CD4-positive, alpha-beta T cell (primary cell): ENCODE data around the gene MPDZ. TPM values are rescaled to one million over a fixed set of nuclear protein-coding genes. Genes with fewer than 3 reads are reported as not detected.

ENCODE experiments used
- ATAC-seq: fragments of 200-7000 bp; cut with Tn5 transposase; one replicate; pipeline ENCODE4 v1.10.0; 2022; ENCODE audit warnings: mild to moderate bottlenecking; ENCODE audit not compliant: poor library complexity
- CTCF ChIA-PET: fragments of 350-600 bp; sonication (Branson Sonifier 250); formaldehyde crosslinking; loops from one replicate; lab custom pipeline; 2021; ENCODE audit warnings: antibody characterized with exemption, inconsistent platforms; lab: Charles Lee
- POLR2A ChIA-PET: fragments of 350-600 bp; sonication (Branson Sonifier 250); formaldehyde crosslinking; loops from one replicate; lab custom pipeline; 2021; ENCODE audit warnings: antibody characterized with exemption, inconsistent platforms; lab: Charles Lee
- DNase-seq, 14 experiments: peaks; one replicate each; pipeline ENCODE4 v3.0.0-alpha.2; 2013 to 2020; ENCODE audit warnings: mixed read lengths in 2 of 14
- H3K27ac ChIP-seq, 2 donors: one replicate each; pipeline versions ENCODE4 v1.5.1 to v1.7.0; 2013; ENCODE audit warnings: low read length in 2 of 2, low read depth in 1 of 2, mild to moderate bottlenecking in 1 of 2
- H3K27me3 ChIP-seq, 2 experiments: 1 replicate in 1 of 2; 2 replicates in 1 of 2; pipeline versions ENCODE4 v1.6.1 to v1.7.0; 2013; ENCODE audit warnings: low read length in 2 of 2, control low read depth in 1 of 2, mild to moderate bottlenecking in 1 of 2, moderate library complexity in 1 of 2; ENCODE audit not compliant: insufficient read depth in 2 of 2, control insufficient read depth in 1 of 2
- H3K36me3 ChIP-seq: one replicate; pipeline ENCODE4 v1.6.1; 2013; ENCODE audit warnings: low read length, control low read depth; ENCODE audit not compliant: insufficient read depth
- H3K4me1 ChIP-seq: one replicate; pipeline ENCODE4 v1.6.1; 2013; ENCODE audit warnings: low read length, control low read depth; ENCODE audit not compliant: insufficient read depth
- H3K4me3 ChIP-seq: one replicate; pipeline ENCODE4 v1.5.1; 2013; ENCODE audit warnings: mild to moderate bottlenecking, low read length, moderate library complexity
- H3K9me3 ChIP-seq, 2 experiments: 1 replicate in 1 of 2; 2 replicates in 1 of 2; pipeline versions ENCODE4 v1.6.1 to v1.7.0; 2013; ENCODE audit warnings: low read length in 2 of 2, mild to moderate bottlenecking in 2 of 2, control low read depth in 1 of 2, moderate library complexity in 1 of 2; ENCODE audit not compliant: control insufficient read depth in 1 of 2, insufficient read depth in 1 of 2
- H3K27ac Mint-ChIP-seq: one replicate; pipeline ENCODE4 v1.8.0; 2020; ENCODE audit warnings: mixed read lengths
- H3K27me3 Mint-ChIP-seq: one replicate; pipeline ENCODE4 v1.8.0; 2021; ENCODE audit warnings: mixed read lengths
- H3K36me3 Mint-ChIP-seq: one replicate; pipeline ENCODE4 v1.8.0; 2021; ENCODE audit warnings: low read depth, mixed read lengths
- H3K4me1 Mint-ChIP-seq: one replicate; pipeline ENCODE4 v1.8.0; 2021; ENCODE audit warnings: low read depth, mixed read lengths
- H3K4me3 Mint-ChIP-seq: one replicate; pipeline ENCODE4 v1.8.0; 2020; ENCODE audit warnings: mild to moderate bottlenecking, mixed read lengths
- H3K9me3 Mint-ChIP-seq: one replicate; pipeline ENCODE4 v1.8.0; 2020; ENCODE audit warnings: mixed read lengths
- intact Hi-C, 2 experiments: fragments of 100-400 bp; cut with DNase I in 1 of 2; cut with micrococcal nuclease in 1 of 2; formaldehyde crosslinking; loops; one replicate each; pipeline versions ENCODE4 v1.15.1 to v1.9.0; 2023 to 2025; cut with DNase I, micrococcal nuclease
- total RNA-seq, 174 experiments: library from RNA in 2 of 174; stranded (reverse) in 2 of 174; gene quantifications; one replicate each; pipeline ENCODE4 v1.2.3 and lab custom pipeline; 2021 to 2026
- TF ChIP-seq, protein P1 (sequence below): fragments of 200-600 bp; IDR thresholded peaks from one replicate; pipeline ENCODE4 v1.8.0; 2022; ENCODE audit warnings: antibody characterized with exemption, mild to moderate bottlenecking

Gene MPDZ
- total RNA-seq, 2 experiments from 2014 or later = not detected

DNA sequence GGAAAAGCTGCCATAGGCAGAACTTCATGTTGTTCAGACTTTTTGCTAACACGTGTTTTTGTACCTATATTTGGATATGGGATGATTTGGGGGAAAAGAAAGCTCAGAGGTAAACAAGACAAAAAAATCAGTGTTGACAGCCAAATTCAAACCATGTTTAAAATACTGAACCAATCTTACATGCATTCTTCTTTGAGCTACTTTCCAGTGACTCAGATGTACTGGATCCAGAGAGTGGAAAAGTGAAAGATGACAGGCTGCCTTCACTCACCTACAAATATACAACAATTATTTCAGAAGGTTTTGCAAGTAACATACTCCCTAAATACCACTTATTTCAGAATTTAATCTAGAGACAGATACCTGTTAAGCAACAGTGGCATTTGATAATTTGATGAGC is 165.7 kb downstream of the MPDZ start:
- CTCF ChIA-PET = no interaction called here
- peaks cover 0 to 4% of the 10 kb centered on the region in 2 experiments for H3K9me3 ChIP-seq

DNA sequence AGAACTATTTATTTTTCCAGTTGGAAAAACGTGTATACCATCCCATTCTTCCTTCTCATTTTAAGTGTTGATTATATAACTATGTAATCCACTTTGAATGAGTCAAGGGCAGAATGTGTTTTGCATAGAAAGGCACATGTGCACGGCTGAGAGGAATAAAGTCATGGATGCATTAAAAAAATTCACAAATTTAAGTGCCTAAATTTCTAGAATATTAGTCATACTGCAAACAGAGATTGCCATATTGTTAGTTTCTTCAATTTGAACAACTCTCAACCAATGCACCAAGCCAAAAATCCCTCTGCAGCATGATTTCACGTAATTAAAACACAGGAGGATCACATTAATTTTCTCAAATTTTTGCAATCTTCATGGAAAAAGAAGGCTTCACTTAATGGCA is 166.3 kb downstream of the MPDZ start:
- H3K9me3 Mint-ChIP-seq = peaks cover 5% of the 10 kb centered on the region
- H3K27me3 Mint-ChIP-seq = no peaks in the 10 kb centered on the region
- DNase-seq = no peak
- intact Hi-C loops = no loop called here
- ATAC-seq = no peak
- H3K27ac Mint-ChIP-seq = no peak overlapping the region
- no peaks in the 10 kb centered on the region for H3K36me3 Mint-ChIP-seq
- H3K4me3 Mint-ChIP-seq = no peak overlapping the region
- H3K4me1 Mint-ChIP-seq = no peaks in the 10 kb centered on the region
- H3K4me1 ChIP-seq = no peaks in the 10 kb centered on the region
- TF ChIP-seq, protein P1, sequence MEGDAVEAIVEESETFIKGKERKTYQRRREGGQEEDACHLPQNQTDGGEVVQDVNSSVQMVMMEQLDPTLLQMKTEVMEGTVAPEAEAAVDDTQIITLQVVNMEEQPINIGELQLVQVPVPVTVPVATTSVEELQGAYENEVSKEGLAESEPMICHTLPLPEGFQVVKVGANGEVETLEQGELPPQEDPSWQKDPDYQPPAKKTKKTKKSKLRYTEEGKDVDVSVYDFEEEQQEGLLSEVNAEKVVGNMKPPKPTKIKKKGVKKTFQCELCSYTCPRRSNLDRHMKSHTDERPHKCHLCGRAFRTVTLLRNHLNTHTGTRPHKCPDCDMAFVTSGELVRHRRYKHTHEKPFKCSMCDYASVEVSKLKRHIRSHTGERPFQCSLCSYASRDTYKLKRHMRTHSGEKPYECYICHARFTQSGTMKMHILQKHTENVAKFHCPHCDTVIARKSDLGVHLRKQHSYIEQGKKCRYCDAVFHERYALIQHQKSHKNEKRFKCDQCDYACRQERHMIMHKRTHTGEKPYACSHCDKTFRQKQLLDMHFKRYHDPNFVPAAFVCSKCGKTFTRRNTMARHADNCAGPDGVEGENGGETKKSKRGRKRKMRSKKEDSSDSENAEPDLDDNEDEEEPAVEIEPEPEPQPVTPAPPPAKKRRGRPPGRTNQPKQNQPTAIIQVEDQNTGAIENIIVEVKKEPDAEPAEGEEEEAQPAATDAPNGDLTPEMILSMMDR = no peak
- ChIA-PET POLR2A (no interaction called here), CTCF (no interaction called here)
- H3K4me3 ChIP-seq = no peak overlapping the region
- H3K27me3 ChIP-seq = no peaks in the 10 kb centered on the region
- no peaks in the 10 kb centered on the region for H3K36me3 ChIP-seq
- H3K9me3 ChIP-seq = peaks cover 0 to 4% of the 10 kb centered on the region in 2 experiments
- H3K27ac ChIP-seq = no peak overlapping the region

More for the DNA sequence above, 165.7 kb downstream of the MPDZ start:
- no peaks in the 10 kb centered on the region for H3K27me3 ChIP-seq
- H3K27ac ChIP-seq = no peak overlapping the region
- Mint-ChIP-seq H3K27me3 (no peaks in the 10 kb centered on the region), H3K36me3 (no peaks in the 10 kb centered on the region), H3K4me3 (no peak overlapping the region), H3K4me1 (no peaks in the 10 kb centered on the region), H3K9me3 (peaks cover 8% of the 10 kb centered on the region), H3K27ac (no peak overlapping the region)
- POLR2A ChIA-PET = no interaction called here
- no peaks in the 10 kb centered on the region for H3K4me1 ChIP-seq
- DNase-seq = no peak
- no peak overlapping the region for H3K4me3 ChIP-seq
- intact Hi-C loops = no loop called here
- TF ChIP-seq, protein P1 = no peak
- H3K36me3 ChIP-seq = no peaks in the 10 kb centered on the region
- ATAC-seq = no peak

DNA sequence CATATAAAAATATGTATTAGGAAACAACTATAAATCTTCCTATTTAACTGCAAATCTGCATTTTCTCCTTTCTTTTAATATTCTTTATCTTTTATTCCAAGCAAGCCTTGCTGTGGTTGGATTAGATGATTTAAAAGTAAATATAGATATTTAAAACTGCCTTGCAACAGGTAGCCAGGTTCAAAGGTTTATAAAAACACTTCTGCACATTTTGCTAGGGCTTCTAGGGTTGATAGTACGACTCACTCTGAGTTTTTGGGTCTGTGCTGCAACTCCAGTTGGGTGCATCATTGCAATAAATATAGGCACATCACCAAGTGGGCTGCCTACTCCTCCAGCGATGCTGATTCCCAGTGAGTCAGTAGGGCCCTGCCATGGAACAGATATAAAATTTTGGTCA is 167.7 kb downstream of the MPDZ start:
- Mint-ChIP-seq H3K36me3 (no peaks in the 10 kb centered on the region), H3K4me3 (no peak overlapping the region), H3K4me1 (no peaks in the 10 kb centered on the region), H3K9me3 (peaks cover 5% of the 10 kb centered on the region), H3K27me3 (no peaks in the 10 kb centered on the region), H3K27ac (no peak overlapping the region)
- ATAC-seq (no peak), DNase-seq (no peak)
- ChIA-PET CTCF (no interaction called here), POLR2A (no interaction called here)
- TF ChIP-seq, protein P1 = no peak
- Histone ChIP-seq H3K27me3 (no peaks in the 10 kb centered on the region), H3K9me3 (peaks cover 0 to 4% of the 10 kb centered on the region in 2 experiments), H3K27ac (no peak overlapping the region), H3K36me3 (no peaks in the 10 kb centered on the region), H3K4me1 (no peaks in the 10 kb centered on the region), H3K4me3 (no peak overlapping the region)
- intact Hi-C loops = no loop called here
